SU-DHL-6 (cell line): ENCODE data around the gene PIH1D1.

Source experiments
- H2AFZ ChIP-seq: fragments of 200-600 bp; sonication (generic); 2 replicates; pipeline ENCODE4 v1.6.1; 2014; ENCODE audit warnings: low read depth, mild to moderate bottlenecking, moderate library complexity, mixed read lengths, antibody characterized with exemption, low read length; ENCODE audit not compliant: severe bottlenecking
- H3F3A ChIP-seq: fragments of 200-600 bp; shearing (Covaris generic); 2 replicates; pipeline ENCODE4 v1.6.0; 2016; ENCODE audit warnings: antibody characterized with exemption, mild to moderate bottlenecking; ENCODE audit not compliant: insufficient read depth
- H3K27ac ChIP-seq: fragments of 200-600 bp; sonication (generic); 2 replicates; pipeline ENCODE4 v1.5.1; 2016; ENCODE audit warnings: low read depth, mild to moderate bottlenecking, low read length, moderate library complexity, mixed read lengths
- H3K27me3 ChIP-seq: fragments of 200-600 bp; sonication (generic), shearing (Covaris generic); 2 replicates; pipeline ENCODE4 v1.6.0; 2014; ENCODE audit warnings: mild to moderate bottlenecking, low read length
- H3K36me3 ChIP-seq: fragments of 200-600 bp; sonication (generic); 2 replicates; pipeline ENCODE4 v1.6.1; 2014; ENCODE audit warnings: mild to moderate bottlenecking, low read length, mixed read lengths
- H3K4me2 ChIP-seq: fragments of 300-600, 200-600 bp; shearing (Covaris generic), sonication (generic); 2 replicates; pipeline ENCODE4 v1.6.0; 2014; ENCODE audit warnings: low read length, low read depth, mild to moderate bottlenecking; ENCODE audit not compliant: poor library complexity, severe bottlenecking
- H3K4me3 ChIP-seq: fragments of 200-600 bp; sonication (generic); 2 replicates; pipeline ENCODE4 v1.5.1; 2014; ENCODE audit warnings: antibody characterized with exemption, low read length, mild to moderate bottlenecking, mixed read lengths; ENCODE audit not compliant: insufficient read depth, poor library complexity, severe bottlenecking
- H3K79me2 ChIP-seq: fragments of 200-600 bp; sonication (generic); 2 replicates; pipeline ENCODE4 v1.6.1; 2014; ENCODE audit warnings: mild to moderate bottlenecking, low read length, moderate library complexity; ENCODE audit not compliant: insufficient read depth
- H3K9ac ChIP-seq: fragments of 200-600 bp; sonication (generic); 2 replicates; pipeline ENCODE4 v1.7.0; 2014; ENCODE audit warnings: mild to moderate bottlenecking, low read length
- H3K9me2 ChIP-seq: fragments of 200-600 bp; sonication (generic); replicated peaks from 2 replicates; pipeline ENCODE4 v1.6.1; 2014; ENCODE audit warnings: low read length; ENCODE audit not compliant: insufficient read depth
- H3K9me3 ChIP-seq: fragments of 200-600 bp; sonication (generic); 2 replicates; pipeline ENCODE4 v1.6.1; 2014; ENCODE audit warnings: low read length, mixed read lengths; ENCODE audit not compliant: insufficient read depth
- H4K20me1 ChIP-seq: fragments of 200-600 bp; sonication (generic); 2 replicates; pipeline ENCODE4 v1.6.1; 2014; ENCODE audit warnings: low read depth, mild to moderate bottlenecking, antibody characterized with exemption, low read length, moderate library complexity, mixed read lengths
- EZH2phosphoT487 ChIP-seq: fragments of 200-600 bp; sonication (generic), shearing (Covaris generic); conservative IDR thresholded peaks from 2 replicates; pipeline ENCODE4 v1.6.1; 2018; ENCODE audit warnings: mild to moderate bottlenecking, antibody characterized with exemption, low read length, moderate library complexity, mixed read lengths
- TF ChIP-seq, protein P1 (sequence below): fragments of 200-600 bp; sonication (generic); IDR thresholded peaks from one replicate; pipeline ENCODE4 v1.5.1; 2017; ENCODE audit warnings: antibody characterized with exemption, mild to moderate bottlenecking, low read length, moderate library complexity; ENCODE audit not compliant: insufficient read depth, poor library complexity, severe bottlenecking

The PIH1D1 gene

GRCh38 chr19:49456326-49456725 lies 4.7 kb upstream of the PIH1D1 start:
- H3K27me3 ChIP-seq, result no peaks in the 10 kb centered on the region
- no peaks in the 10 kb centered on the region for H3K9me3 ChIP-seq
- H3K4me3 ChIP-seq, result no peak overlapping the region
- H4K20me1 ChIP-seq, result no peaks in the 10 kb centered on the region
- no peak overlapping the region for H3K27ac ChIP-seq
- H2AFZ ChIP-seq, result no peak overlapping the region
- H3F3A ChIP-seq, result peaks cover 21% of the 10 kb centered on the region
- no peak for TF ChIP-seq EZH2phosphoT487
- TF ChIP-seq, protein P1, sequence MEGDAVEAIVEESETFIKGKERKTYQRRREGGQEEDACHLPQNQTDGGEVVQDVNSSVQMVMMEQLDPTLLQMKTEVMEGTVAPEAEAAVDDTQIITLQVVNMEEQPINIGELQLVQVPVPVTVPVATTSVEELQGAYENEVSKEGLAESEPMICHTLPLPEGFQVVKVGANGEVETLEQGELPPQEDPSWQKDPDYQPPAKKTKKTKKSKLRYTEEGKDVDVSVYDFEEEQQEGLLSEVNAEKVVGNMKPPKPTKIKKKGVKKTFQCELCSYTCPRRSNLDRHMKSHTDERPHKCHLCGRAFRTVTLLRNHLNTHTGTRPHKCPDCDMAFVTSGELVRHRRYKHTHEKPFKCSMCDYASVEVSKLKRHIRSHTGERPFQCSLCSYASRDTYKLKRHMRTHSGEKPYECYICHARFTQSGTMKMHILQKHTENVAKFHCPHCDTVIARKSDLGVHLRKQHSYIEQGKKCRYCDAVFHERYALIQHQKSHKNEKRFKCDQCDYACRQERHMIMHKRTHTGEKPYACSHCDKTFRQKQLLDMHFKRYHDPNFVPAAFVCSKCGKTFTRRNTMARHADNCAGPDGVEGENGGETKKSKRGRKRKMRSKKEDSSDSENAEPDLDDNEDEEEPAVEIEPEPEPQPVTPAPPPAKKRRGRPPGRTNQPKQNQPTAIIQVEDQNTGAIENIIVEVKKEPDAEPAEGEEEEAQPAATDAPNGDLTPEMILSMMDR, result no peak
- no peak overlapping the region for H3K4me2 ChIP-seq
- no peaks in the 10 kb centered on the region for H3K36me3 ChIP-seq
- H3K9ac ChIP-seq, result no peak overlapping the region
- no peaks in the 10 kb centered on the region for H3K9me2 ChIP-seq
- peaks cover 22% of the 10 kb centered on the region for H3K79me2 ChIP-seq

DNA sequence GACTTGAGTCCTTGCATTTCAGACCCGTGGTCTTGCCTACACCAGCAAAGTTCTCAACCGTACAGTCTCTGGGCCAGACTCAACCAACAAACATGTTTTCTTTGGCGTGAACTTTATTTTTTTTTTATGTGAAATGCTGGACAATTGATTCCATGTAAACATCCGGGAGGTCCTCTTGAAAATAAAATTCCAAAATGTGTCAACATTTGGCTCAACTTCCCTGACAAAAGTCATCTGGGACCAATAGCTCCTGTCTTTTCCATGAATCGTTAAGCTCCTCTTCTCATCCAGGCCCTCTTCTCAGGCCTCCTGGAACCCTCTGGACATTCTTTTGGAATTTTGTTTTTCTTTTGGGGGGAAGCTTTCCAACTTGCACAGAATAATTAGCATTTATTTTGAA lies 4.2 kb upstream of the PIH1D1 start:
- H3K9ac ChIP-seq, result no peak overlapping the region
- H4K20me1 ChIP-seq, result no peaks in the 10 kb centered on the region
- no peak overlapping the region for H3K4me2 ChIP-seq

DNA sequence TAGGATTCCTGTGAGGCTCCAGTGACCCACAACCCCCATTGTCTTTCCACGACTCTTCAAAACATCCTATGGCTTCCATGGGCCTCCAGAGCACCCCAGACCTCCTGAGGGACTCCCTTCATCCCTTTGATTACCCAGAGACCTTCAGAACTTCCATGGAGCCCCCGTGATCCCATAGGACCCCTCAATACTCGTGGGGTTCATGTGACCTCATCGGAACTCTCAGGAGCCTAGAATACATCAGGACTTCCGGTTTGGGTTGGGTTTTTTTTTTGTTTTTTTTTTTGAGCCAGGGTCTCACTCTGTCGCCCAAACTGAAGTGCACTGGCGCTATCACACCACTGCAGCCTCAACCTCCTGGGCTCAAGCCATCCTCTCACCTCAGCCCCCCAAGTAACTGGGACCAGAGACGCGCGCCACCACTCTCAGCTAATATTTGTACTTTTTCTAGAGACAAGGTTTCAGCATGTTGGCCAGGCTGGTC lies 2.2 kb upstream of the PIH1D1 start:
- H3K27me3 ChIP-seq, result no peaks in the 10 kb centered on the region
- peak overlapping the region; percentile 99 for H3K4me2 ChIP-seq
- no peaks in the 10 kb centered on the region for H3K36me3 ChIP-seq
- peaks cover 36% of the 10 kb centered on the region for H3K79me2 ChIP-seq
- H3F3A ChIP-seq, result peaks cover 21% of the 10 kb centered on the region
- H3K4me3 ChIP-seq, result peak overlapping the region; percentile 99
- H3K9me3 ChIP-seq, result no peaks in the 10 kb centered on the region
- peak overlapping the region; percentile 93 for H3K27ac ChIP-seq
- no peak for TF ChIP-seq EZH2phosphoT487
- TF ChIP-seq, protein P1, result no peak
- no peaks in the 10 kb centered on the region for H3K9me2 ChIP-seq
- no peak overlapping the region for H2AFZ ChIP-seq
- peak overlapping the region; percentile 98 for H3K9ac ChIP-seq
- H4K20me1 ChIP-seq, result no peaks in the 10 kb centered on the region

More for the DNA sequence above, 4.2 kb upstream of the PIH1D1 start:
- Histone ChIP-seq H3K9me3 (no peaks in the 10 kb centered on the region), H3F3A (peaks cover 21% of the 10 kb centered on the region), H3K79me2 (peaks cover 27% of the 10 kb centered on the region), H3K9me2 (no peaks in the 10 kb centered on the region), H2AFZ (no peak overlapping the region), H3K36me3 (no peaks in the 10 kb centered on the region), H3K27me3 (no peaks in the 10 kb centered on the region), H3K4me3 (no peak overlapping the region), H3K27ac (no peak overlapping the region)
- TF ChIP-seq EZH2phosphoT487, result no peak
- TF ChIP-seq, protein P1, result no peak
